PC-3 (cell line): ENCODE results near the gene RCOR2. TPM values are rescaled to one million over a fixed set of nuclear protein-coding genes. Genes with fewer than 3 reads are reported as not detected.
A peak's percentile ranks its signal among the peaks of the same experiment; 100 is the strongest.

ENCODE experiments used
- ATAC-seq: fragments of 200-7000 bp; cut with Tn5 transposase; 2 replicates; pipeline ENCODE4 v1.9.1; 2020; ENCODE audit warnings: mild to moderate bottlenecking, moderate library complexity
- BruUV-seq: library from RNA; stranded (reverse); fragments of 400-500 nt; replicated peaks from 2 replicates; lab custom pipeline; 2021; lab: Mats Ljungman, UMichigan
- CTCF ChIA-PET: fragments of 300-600 bp; sonication (Branson Sonifier 250); formaldehyde crosslinking; loops from one replicate; lab custom pipeline; 2022; ENCODE audit warnings: antibody characterized with exemption; lab: Charles Lee
- POLR2A ChIA-PET: fragments of 300-600 bp; sonication (Branson Sonifier 250); formaldehyde crosslinking; loops from one replicate; lab custom pipeline; 2022; ENCODE audit warnings: antibody characterized with exemption; ENCODE audit not compliant: unreplicated experiment; lab: Charles Lee
- DNase-seq: peaks from one replicate; pipeline ENCODE4 v3.0.0-alpha.2; 2015
- H2AFZ ChIP-seq: fragments of 300-600 bp; sonication (generic); 2 replicates; pipeline ENCODE4 v1.6.0; 2016; ENCODE audit warnings: antibody characterized with exemption, low read length
- H3F3A ChIP-seq: fragments of 300-600 bp; sonication (generic); one replicate; pipeline ENCODE4 v1.6.0; 2017; ENCODE audit warnings: antibody characterized with exemption, low read length, control low read depth, mild to moderate bottlenecking; ENCODE audit not compliant: unreplicated experiment
- H3K27ac ChIP-seq: fragments of 300-600 bp; sonication (generic); 2 replicates; pipeline ENCODE4 v1.5.1; 2016; ENCODE audit warnings: mild to moderate bottlenecking, low read length
- H3K27me3 ChIP-seq: fragments of 300-600 bp; sonication (generic); 2 replicates; pipeline ENCODE4 v1.6.1; 2016; ENCODE audit warnings: low read length, mixed read lengths
- H3K36me3 ChIP-seq: fragments of 300-600 bp; sonication (generic); 2 replicates; pipeline ENCODE4 v1.6.1; 2016; ENCODE audit warnings: low read depth, mixed run types, low read length, mixed read lengths
- H3K4me1 ChIP-seq: fragments of 300-600 bp; sonication (generic); 2 replicates; pipeline ENCODE4 v1.5.1; 2016; ENCODE audit warnings: low read length; ENCODE audit not compliant: insufficient read depth
- H3K4me2 ChIP-seq: fragments of 300-600 bp; sonication (generic); 2 replicates; pipeline ENCODE4 v1.6.0; 2016; ENCODE audit warnings: low read length
- H3K4me3 ChIP-seq: fragments of 300-600 bp; sonication (generic); 2 replicates; pipeline ENCODE4 v1.5.1; 2016; ENCODE audit warnings: mild to moderate bottlenecking, low read length, mixed read lengths
- H3K79me2 ChIP-seq: fragments of 300-600 bp; sonication (generic); 2 replicates; pipeline ENCODE4 v1.6.1; 2017; ENCODE audit warnings: low read length, mixed read lengths
- H3K9ac ChIP-seq: fragments of 300-600 bp; sonication (generic); 2 replicates; pipeline ENCODE4 v1.6.0; 2016; ENCODE audit warnings: mild to moderate bottlenecking, low read length
- H3K9me2 ChIP-seq: fragments of 300-600 bp; sonication (generic); replicated peaks from 2 replicates; pipeline ENCODE4 v1.6.1; 2016; ENCODE audit warnings: mixed run types, low read length, mixed read lengths
- H3K9me3 ChIP-seq: fragments of 300-600 bp; sonication (generic); 2 replicates; pipeline ENCODE4 v1.6.1; 2016; ENCODE audit warnings: low read length, mixed read lengths
- H4K20me1 ChIP-seq: fragments of 300-600 bp; sonication (generic); 2 replicates; pipeline ENCODE4 v1.6.1; 2016; ENCODE audit warnings: low read length, mixed read lengths
- EZH2 ChIP-seq: fragments of 300-600 bp; sonication (generic); IDR thresholded peaks from one replicate; pipeline ENCODE4 v1.6.1; 2017; ENCODE audit warnings: antibody characterized with exemption, mild to moderate bottlenecking, low read length; ENCODE audit not compliant: unreplicated experiment
- EZH2phosphoT487 ChIP-seq: fragments of 300-600 bp; sonication (generic); IDR thresholded peaks from 2 replicates; pipeline ENCODE4 v1.6.1; 2018; ENCODE audit warnings: mild to moderate bottlenecking, antibody characterized with exemption, low read length, borderline replicate concordance
- intact Hi-C: fragments of 100-400 bp; cut with micrococcal nuclease; formaldehyde crosslinking; loops from 2 replicates; pipeline ENCODE4 v1.9.0; 2023
- total RNA-seq: library from RNA; depleted of rRNA; stranded (reverse); fragments of >200 nt; gene quantifications from 2 replicates; pipeline ENCODE4 v1.2.3, GENCODE V29; 2014
- TF ChIP-seq, protein P1 (sequence below): fragments of 300-600 bp; sonication (generic); conservative IDR thresholded peaks from 2 replicates; pipeline ENCODE4 v1.5.1; 2017; ENCODE audit warnings: antibody characterized with exemption, low read depth, mild to moderate bottlenecking, low read length

Gene RCOR2
- total RNA-seq, 1 experiment from 2014 or later = 1.4 TPM

GRCh38 chr11:63874511-63874910 is 42.5 kb downstream of the RCOR2 start:
- TF ChIP-seq, protein P1, sequence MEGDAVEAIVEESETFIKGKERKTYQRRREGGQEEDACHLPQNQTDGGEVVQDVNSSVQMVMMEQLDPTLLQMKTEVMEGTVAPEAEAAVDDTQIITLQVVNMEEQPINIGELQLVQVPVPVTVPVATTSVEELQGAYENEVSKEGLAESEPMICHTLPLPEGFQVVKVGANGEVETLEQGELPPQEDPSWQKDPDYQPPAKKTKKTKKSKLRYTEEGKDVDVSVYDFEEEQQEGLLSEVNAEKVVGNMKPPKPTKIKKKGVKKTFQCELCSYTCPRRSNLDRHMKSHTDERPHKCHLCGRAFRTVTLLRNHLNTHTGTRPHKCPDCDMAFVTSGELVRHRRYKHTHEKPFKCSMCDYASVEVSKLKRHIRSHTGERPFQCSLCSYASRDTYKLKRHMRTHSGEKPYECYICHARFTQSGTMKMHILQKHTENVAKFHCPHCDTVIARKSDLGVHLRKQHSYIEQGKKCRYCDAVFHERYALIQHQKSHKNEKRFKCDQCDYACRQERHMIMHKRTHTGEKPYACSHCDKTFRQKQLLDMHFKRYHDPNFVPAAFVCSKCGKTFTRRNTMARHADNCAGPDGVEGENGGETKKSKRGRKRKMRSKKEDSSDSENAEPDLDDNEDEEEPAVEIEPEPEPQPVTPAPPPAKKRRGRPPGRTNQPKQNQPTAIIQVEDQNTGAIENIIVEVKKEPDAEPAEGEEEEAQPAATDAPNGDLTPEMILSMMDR = no peak
- TF ChIP-seq EZH2phosphoT487 (no peak), EZH2 (no peak)
- Histone ChIP-seq H3K9me2 (no peaks in the 10 kb centered on the region), H3K27me3 (no peaks in the 10 kb centered on the region), H3K9ac (no peak overlapping the region), H3K36me3 (peaks cover 5% of the 10 kb centered on the region), H3K27ac (no peak overlapping the region), H3K4me1 (peaks cover 45% of the 10 kb centered on the region), H3K79me2 (peaks cover 84% of the 10 kb centered on the region), H4K20me1 (peaks cover 26% of the 10 kb centered on the region), H3K4me3 (no peak overlapping the region), H3K9me3 (no peaks in the 10 kb centered on the region), H3K4me2 (no peak overlapping the region), H2AFZ (no peak overlapping the region), H3F3A (no peaks in the 10 kb centered on the region)
- no peak for ATAC-seq
- no TSS peak for BruUV-seq
- no peak for DNase-seq
- ChIA-PET CTCF (no interaction called here), POLR2A (no interaction called here)
- intact Hi-C loops = no loop called here

- H3K79me2 ChIP-seq = peaks cover 86% of the 10 kb centered on the region
- H4K20me1 ChIP-seq = peaks cover 24% of the 10 kb centered on the region
- BruUV-seq = no TSS peak
- H3K4me2 ChIP-seq = peak overlapping the region; percentile 56
- ChIA-PET CTCF (no interaction called here), POLR2A (no interaction called here)
- H3K36me3 ChIP-seq = no peaks in the 10 kb centered on the region; the same call in 1 of the 2 replicates
- H3K27me3 ChIP-seq = no peaks in the 10 kb centered on the region
- H2AFZ ChIP-seq = no peak overlapping the region
- peaks cover 47% of the 10 kb centered on the region for H3K4me1 ChIP-seq
- no peak overlapping the region for H3K4me3 ChIP-seq
- no peak overlapping the region for H3K27ac ChIP-seq
- no peak for ATAC-seq
- TF ChIP-seq EZH2phosphoT487 = no peak
- no peak for TF ChIP-seq EZH2
- TF ChIP-seq, protein P1 = no peak
- no peak for DNase-seq
- no peaks in the 10 kb centered on the region for H3F3A ChIP-seq
- H3K9me2 ChIP-seq = no peaks in the 10 kb centered on the region
- no peak overlapping the region for H3K9ac ChIP-seq
- intact Hi-C loops = no loop called here
- no peaks in the 10 kb centered on the region for H3K9me3 ChIP-seq
Observed at GRCh38 chr11:63873311-63873710, 43.7 kb downstream of the RCOR2 start.

DNA sequence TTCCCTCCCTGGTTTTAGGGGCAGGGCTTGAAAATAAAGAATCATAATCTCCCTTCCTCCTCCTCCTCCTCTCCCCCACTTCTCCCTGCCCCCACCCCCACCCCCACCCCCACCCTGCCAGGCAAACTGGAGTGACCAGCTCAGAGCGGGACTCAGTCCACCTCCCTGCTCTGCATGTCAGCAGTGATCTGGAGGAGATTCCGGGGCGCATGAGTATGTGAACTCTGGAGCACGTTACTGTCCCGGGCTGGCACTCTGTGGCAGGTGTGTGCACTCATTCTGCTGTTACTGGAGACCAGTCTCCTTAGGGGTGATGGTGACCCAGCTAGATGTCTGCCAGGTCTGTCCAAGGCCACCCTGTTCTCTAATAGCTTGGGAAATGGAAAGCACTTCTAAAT is 44.2 kb downstream of the RCOR2 start:
- H4K20me1 ChIP-seq = peaks cover 24% of the 10 kb centered on the region
- no TSS peak for BruUV-seq
- H3F3A ChIP-seq = no peaks in the 10 kb centered on the region
- no peak overlapping the region for H3K4me3 ChIP-seq
- intact Hi-C loops = loop anchor here (1.0 kb wide), 1 partner anchor 35 kb away; no protein-coding TSS in a partner anchor
- no peaks in the 10 kb centered on the region for H3K27me3 ChIP-seq
- H3K36me3 ChIP-seq = no peaks in the 10 kb centered on the region; the same call in 1 of the 2 replicates
- ATAC-seq (no peak), DNase-seq (no peak)
- H3K9me2 ChIP-seq = no peaks in the 10 kb centered on the region
- no peak for TF ChIP-seq EZH2
- CTCF ChIA-PET = interaction anchor here (0.5 to 1.2 kb wide), 5 partner anchors 28 to 882 kb away, joined by 3 to 20 read pairs (median 8); partner anchors contain the start of genes MARK2 and NAA40
- H3K4me1 ChIP-seq = peaks cover 52% of the 10 kb centered on the region
- H3K79me2 ChIP-seq = peaks cover 86% of the 10 kb centered on the region
- H2AFZ ChIP-seq = no peak overlapping the region
- peak overlapping the region; percentile 50; the same call in 1 of the 2 replicates for H3K27ac ChIP-seq
- H3K9ac ChIP-seq = no peak overlapping the region
- POLR2A ChIA-PET = no interaction called here
- no peaks in the 10 kb centered on the region for H3K9me3 ChIP-seq
- peak overlapping the region; percentile 75 for H3K4me2 ChIP-seq
